Measurements from ENCODE around the gene TTBK2.
"Not testable (repeated sequence)": the region's sequence is repeated elsewhere in the genome, so short reads cannot be mapped to it uniquely, and the experiment has no call there.

The TTBK2 gene

GRCh38 chr15:42920519-42921341 is at the start of gene TTBK2:
Gene TTBK2, minus strand, starts transcription at chr15:42920778. Its CDS starts 42,161 bp downstream, at chr15:42878617.
- DNase-seq, result peak; percentile 97

- DNase-seq, result no peak
These were observed 43.9 kb upstream of the TTBK2 start for GRCh38 chr15:42964476-42964875.

DNA sequence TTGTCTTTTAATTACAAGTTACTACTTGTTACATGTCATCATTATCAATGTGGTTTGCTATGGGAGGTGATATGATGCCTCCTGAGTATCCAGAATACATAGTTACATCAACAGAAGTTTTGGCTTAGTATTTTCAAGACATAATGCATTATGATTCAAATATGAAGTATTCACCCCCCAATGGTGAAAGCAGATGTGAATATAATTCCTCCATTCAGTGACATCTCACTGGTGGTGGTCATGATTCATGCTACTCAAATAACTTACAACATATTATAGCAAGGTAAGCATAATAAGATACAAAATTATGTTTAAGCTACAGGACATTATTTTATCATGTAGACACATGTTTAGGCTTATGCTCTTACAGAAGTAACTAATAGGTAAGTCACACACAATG is 34.9 kb upstream of the TTBK2 start:
- DNase-seq, result no peak

DNA sequence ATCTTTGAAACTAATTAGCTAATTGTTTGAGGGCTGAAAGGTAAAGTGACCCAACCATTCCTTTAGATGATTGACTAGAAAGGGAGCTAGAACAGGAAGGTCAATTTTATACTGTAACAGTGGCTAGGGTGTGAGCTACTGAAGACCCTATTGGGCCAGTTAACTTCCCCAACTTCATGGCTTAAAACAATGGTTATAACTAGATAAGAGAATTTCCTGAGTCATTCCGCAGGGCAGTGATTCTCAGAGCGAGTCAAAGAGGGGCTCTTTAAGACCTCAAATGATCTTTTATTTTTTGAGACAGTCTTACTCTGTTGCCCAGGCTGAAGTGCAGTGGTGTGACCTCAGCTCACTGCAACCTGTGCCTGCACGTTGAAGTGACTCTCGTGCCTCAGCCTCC is 33.7 kb upstream of the TTBK2 start:
- DNase-seq, result no peak

- not testable (repeated sequence) for DNase-seq
These were observed 28.3 kb upstream of the TTBK2 start for GRCh38 chr15:42948898-42949297.

GRCh38 chr15:42940527-42940926 is 19.9 kb upstream of the TTBK2 start:
- DNase-seq, result no peak

GRCh38 chr15:42939841-42940240 is 19.3 kb upstream of the TTBK2 start:
- no peak for DNase-seq

- DNase-seq, result no peak
These were observed 16.6 kb upstream of the TTBK2 start for GRCh38 chr15:42937143-42937542.

DNA sequence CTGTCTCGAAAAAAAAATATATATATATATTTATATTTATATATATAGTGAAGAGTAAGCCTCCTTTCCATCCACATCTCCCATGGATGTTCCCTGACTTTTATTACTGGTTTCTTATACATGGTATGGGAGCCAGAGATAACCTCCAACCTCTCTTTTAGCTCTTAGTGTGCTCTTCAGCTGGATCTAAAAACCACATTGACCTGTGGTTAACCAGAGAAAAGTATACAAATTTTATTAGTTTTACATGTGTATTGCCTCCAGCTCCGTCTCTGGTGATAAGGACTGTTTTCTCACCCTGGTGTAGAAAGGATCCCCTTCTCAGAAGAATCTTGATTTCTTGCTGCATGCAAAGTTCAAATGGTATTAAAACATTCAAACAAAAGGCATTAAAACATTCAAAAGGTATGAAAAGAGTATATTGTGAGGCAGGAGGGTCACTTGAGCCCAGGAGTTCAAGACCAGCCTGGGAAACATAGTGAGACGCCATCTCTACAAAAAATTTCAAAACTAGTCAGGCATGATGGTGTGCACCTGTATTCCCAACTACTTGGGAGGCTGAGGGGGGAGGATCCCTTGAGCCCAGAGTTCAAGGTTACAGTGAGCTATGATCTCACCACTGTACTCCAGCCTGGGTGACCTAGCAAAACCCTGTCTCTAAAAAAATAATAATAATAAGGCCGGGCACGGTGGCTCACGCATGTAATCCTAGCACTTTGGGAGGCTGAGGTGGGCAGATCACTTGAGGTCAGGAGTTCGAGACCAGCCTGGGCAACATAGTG is 13.5 kb upstream of the TTBK2 start:
- no peak for DNase-seq

- DNase-seq, result no peak
These were observed 12.4 kb upstream of the TTBK2 start for GRCh38 chr15:42932833-42933515.

GRCh38 chr15:42931702-42932486 is 11.3 kb upstream of the TTBK2 start:
- DNase-seq, result no peak

- DNase-seq, result no peak
These were observed 8.8 kb upstream of the TTBK2 start for GRCh38 chr15:42929306-42929848.

DNA sequence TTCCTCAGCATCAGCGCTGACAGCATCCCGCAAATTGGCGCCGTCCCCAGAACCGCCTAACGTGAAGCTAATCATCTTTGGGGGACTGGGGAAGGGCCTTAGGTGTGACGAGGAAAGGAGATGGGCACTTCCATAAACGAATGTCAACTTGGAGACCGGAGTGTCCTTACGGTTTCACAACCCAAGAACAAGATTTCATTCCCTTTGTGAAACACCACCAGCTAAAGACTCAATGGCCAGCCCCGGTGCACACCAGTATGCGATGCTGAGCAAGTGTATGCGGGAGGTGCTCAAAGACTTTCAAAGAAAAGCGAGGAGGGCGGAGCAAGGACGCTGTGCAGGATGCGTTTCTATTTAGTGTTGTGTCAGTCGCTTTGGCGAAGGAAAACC is 759 bp upstream of the TTBK2 start:
- no peak for DNase-seq

DNA sequence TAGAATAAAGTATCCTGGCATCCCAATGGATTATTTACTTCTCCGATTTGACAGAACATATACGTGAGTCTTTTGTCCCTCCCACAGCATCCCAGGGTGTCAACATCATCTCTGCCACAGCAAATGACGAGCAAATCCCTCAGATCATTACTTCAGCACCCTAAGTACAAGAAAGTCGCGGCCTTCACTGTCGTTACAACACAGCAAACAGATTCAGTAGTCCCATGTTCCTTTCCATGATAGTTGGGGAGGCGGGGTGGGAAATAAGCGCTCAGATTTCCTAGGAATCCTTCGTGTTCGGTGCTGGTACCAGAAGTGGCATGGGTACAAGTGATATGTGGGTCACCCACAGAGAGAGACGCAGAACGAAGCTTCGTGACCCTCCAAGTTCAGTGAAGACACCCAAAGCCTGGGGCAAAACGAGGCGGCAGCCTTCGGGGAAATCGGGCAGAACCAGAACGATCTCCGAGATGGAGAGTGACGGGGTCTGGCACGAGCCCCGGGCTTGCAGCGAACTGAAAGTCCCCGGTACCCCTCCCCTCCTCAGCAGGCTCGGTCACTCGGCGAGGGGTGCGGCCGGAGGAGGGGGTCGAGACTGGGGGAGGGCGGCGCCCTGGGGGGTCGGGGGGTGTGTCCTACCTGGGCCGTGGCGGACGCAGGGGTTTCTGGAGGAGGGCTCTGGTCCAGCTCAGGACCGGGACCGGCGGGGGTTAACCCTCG is 619 bp downstream of the TTBK2 start:
- no peak for DNase-seq

GRCh38 chr15:42919308-42919707 is 1.3 kb downstream of the TTBK2 start:
- DNase-seq, result no peak

DNA sequence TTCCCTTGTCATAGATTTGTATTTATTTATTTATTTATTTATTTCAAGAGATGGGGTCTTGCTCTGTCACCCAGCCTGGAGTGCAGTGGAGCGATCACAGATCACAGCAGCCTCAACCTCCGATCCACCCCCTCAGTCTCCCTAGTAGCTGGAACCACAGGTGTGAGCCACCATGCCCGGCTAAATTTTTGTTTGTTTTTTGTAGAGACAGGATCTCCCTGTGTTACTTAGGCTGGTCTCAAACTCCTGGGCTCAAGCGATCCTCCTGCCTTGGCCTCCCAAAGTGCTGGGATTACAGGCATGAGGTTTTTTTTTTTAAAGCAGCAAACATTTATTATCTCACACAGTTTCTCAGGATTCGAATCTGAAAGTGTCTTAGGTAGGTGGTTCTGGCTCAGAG is 2.5 kb downstream of the TTBK2 start:
- DNase-seq, result no peak

DNA sequence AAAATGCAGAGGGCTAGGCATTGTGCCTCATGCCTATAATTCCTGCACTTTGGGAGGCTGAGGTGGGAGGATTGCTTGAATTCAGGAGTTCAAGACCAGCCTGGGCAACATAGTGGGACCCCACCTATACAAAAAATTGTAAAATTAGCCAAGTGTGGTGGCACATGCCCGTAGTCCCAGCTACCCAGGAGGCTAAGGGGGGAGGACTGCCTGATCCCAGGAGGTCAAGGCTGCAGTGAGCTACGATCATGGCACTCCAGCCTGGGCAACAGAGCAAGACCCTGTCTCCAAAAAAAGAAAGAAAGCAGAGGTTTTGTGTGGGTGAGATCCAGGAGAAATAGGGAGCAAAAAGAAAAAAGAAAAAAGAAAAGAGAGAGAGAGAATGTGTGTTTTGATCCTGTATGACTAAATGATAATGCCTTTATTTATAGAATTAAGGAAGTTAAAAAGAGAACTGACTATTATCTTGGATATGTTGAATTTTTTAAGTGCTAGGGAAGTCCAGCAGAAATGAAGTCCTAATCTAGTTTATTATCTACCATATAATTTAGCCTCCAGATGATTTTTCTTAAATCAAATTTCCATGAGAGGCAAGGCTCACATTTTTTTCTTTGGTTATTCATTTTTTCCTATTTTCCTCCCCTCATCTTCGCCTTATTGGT is 4.8 kb downstream of the TTBK2 start:
- DNase-seq, result no peak

DNA sequence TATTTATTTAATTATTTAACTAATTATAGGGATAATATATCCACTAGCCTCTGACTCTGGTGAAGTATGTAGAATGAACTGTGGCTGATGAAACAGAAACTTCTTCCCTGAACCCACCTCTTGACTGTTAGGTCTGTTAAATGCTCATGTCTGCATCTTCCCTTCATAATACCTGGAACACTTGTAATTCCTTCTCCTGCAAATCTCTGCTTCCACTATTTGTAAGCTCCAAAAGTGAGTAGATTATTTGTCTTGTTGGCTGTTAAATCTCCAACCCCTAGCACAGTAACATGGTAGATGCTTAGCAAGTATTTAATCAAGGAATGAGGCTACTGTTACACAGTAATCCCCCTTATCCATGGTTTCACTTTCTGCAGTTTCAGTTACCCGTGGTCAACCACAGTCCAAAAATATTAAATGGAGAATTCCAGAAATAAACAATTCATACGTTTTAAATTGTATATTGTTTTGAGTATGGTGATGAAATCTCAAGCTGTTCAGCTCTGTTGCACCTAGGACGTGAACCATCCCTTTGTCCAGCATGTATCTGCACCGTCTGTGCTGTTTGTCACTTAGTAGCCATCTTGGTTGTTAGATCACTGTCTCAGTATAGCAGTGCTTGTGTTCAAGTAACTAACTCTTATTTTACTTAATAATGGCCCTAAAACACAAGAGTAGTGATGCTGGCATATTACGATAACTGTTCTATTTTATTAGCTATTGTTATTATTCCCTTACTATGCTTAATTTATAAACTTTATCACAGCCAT is 5.7 kb downstream of the TTBK2 start:
- no peak for DNase-seq

GRCh38 chr15:42911058-42911592 is 9.5 kb downstream of the TTBK2 start:
- DNase-seq, result no peak

GRCh38 chr15:42908538-42908937 is 12.0 kb downstream of the TTBK2 start:
- no peak for DNase-seq

Data from NCI-H446 treated with DMSO at 0.1 percent for 48 hours (cell line).